SK-N-SH (cell line): Measurements from ENCODE around the gene RIN3. TPM values are rescaled to one million over a fixed set of nuclear protein-coding genes. Genes with fewer than 3 reads are reported as not detected.

ENCODE experiments used
- CTCF ChIA-PET: fragments of 300-600, 350-600 bp; formaldehyde crosslinking; extraction: SDS; loops from one replicate; lab custom pipeline; 2021; lab: Yijun Ruan, JAX
- POLR2A ChIA-PET: fragments of 350-600 bp; sonication (Branson Sonifier 250); formaldehyde crosslinking; extraction: SDS; loops from one replicate; lab custom pipeline; 2020; ENCODE audit warnings: antibody characterized with exemption, inconsistent platforms; lab: Yijun Ruan, JAX
- DNase-seq: peaks from one replicate; pipeline ENCODE4 v3.0.0; 2012
- H2AFZ ChIP-seq: fragments of 200-600 bp; sonication (generic); 2 replicates; pipeline ENCODE4 v1.8.1; 2016; ENCODE audit warnings: antibody characterized with exemption, mild to moderate bottlenecking, low read depth
- H3F3A ChIP-seq: fragments of 200-600 bp; sonication (generic); replicated peaks from 2 replicates; pipeline ENCODE3; 2016; ENCODE audit warnings: antibody characterized with exemption, mild to moderate bottlenecking; ENCODE audit not compliant: insufficient read depth
- H3K27ac ChIP-seq, 2 experiments: fragments of 200-500 bp in 1 of 2; fragments of 200-600 bp in 1 of 2; sonication (Bioruptor generic) in 1 of 2; sonication (generic), shearing (Covaris generic) in 1 of 2; 2 replicates each; pipeline versions ENCODE4 v1.5.1 to v1.6.1; 2014 to 2016; ENCODE audit warnings: low read depth in 2 of 2, inconsistent platforms in 1 of 2, low read length in 1 of 2, mild to moderate bottlenecking in 1 of 2, mixed read lengths in 1 of 2
- H3K27me3 ChIP-seq: fragments of 200-600 bp; sonication (generic), shearing (Covaris generic); 2 replicates; pipeline ENCODE4 v1.6.1; 2016; ENCODE audit warnings: mixed run types; ENCODE audit not compliant: insufficient read depth
- H3K36me3 ChIP-seq, 2 experiments: fragments of 200-500 bp in 1 of 2; fragments of 200-600 bp in 1 of 2; sonication (Bioruptor generic) in 1 of 2; sonication (generic) in 1 of 2; replicated peaks in 1 of 2; 2 replicates each; pipeline versions ENCODE3 to v1.5.1; 2014 to 2016; ENCODE audit warnings: low read length in 1 of 2, mild to moderate bottlenecking in 1 of 2; ENCODE audit not compliant: insufficient read depth in 2 of 2, control insufficient read depth in 1 of 2
- H3K4me1 ChIP-seq, 2 experiments: fragments of 200-500 bp in 1 of 2; fragments of 200-600 bp in 1 of 2; sonication (Bioruptor generic) in 1 of 2; sonication (generic), shearing (Covaris generic) in 1 of 2; 2 replicates each; pipeline versions ENCODE4 v1.5.1 to v1.6.1; 2014 to 2016; ENCODE audit warnings: low read depth in 1 of 2, low read length in 1 of 2, mixed run types in 1 of 2; ENCODE audit not compliant: insufficient read depth in 2 of 2, control insufficient read depth in 1 of 2
- H3K4me2 ChIP-seq: fragments of 200-600 bp; sonication (generic), shearing (Covaris generic); 2 replicates; pipeline ENCODE4 v1.6.1; 2017; ENCODE audit warnings: mixed run types
- H3K4me3 ChIP-seq, 2 experiments: fragments of 200-500 bp in 1 of 2; fragments of 200-600 bp in 1 of 2; sonication (Bioruptor generic) in 1 of 2; sonication (generic), shearing (Covaris generic) in 1 of 2; 2 replicates each; pipeline versions ENCODE4 v1.5.1 to v1.8.1; 2014 to 2016; ENCODE audit warnings: low read depth in 2 of 2, inconsistent platforms in 1 of 2, low read length in 1 of 2, mild to moderate bottlenecking in 1 of 2, mixed read lengths in 1 of 2, moderate library complexity in 1 of 2
- H3K79me2 ChIP-seq: fragments of 200-600 bp; sonication (generic); 2 replicates; pipeline ENCODE4 v1.8.1; 2017; ENCODE audit warnings: mild to moderate bottlenecking; ENCODE audit not compliant: insufficient read depth
- H3K9ac ChIP-seq: fragments of 200-600 bp; sonication (generic); 2 replicates; pipeline ENCODE4 v1.6.1; 2017; ENCODE audit warnings: mixed run types
- H3K9me2 ChIP-seq: fragments of 200-600 bp; sonication (generic); 2 replicates; pipeline ENCODE4 v1.6.1; 2017; ENCODE audit warnings: mixed run types
- H3K9me3 ChIP-seq: fragments of 200-600 bp; sonication (generic); 2 replicates; pipeline ENCODE4 v1.6.1; 2017; ENCODE audit warnings: mixed run types, mild to moderate bottlenecking, moderate library complexity
- H4K20me1 ChIP-seq: fragments of 200-600 bp; sonication (generic); 2 replicates; pipeline ENCODE4 v1.6.1; 2017; ENCODE audit warnings: mild to moderate bottlenecking, mixed run types; ENCODE audit not compliant: insufficient read depth
- CHD2 ChIP-seq: fragments of 150-350 bp; IDR thresholded peaks from 2 replicates; pipeline ENCODE4 v1.6.1; 2018; ENCODE audit warnings: low read length; ENCODE audit not compliant: partially characterized antibody
- ELF1 ChIP-seq: IDR thresholded peaks from 2 replicates; pipeline ENCODE4 v1.4.0; 2012
- FOSL2 ChIP-seq: IDR thresholded peaks from 2 replicates; pipeline ENCODE4 v1.4.0; 2012; ENCODE audit warnings: low read depth, mild to moderate bottlenecking, moderate library complexity, borderline replicate concordance
- FOXJ3 ChIP-seq: sonication (generic); formaldehyde crosslinking; IDR thresholded peaks from 2 replicates; pipeline ENCODE4 v1.5.1; 2020; ENCODE audit warnings: mild to moderate bottlenecking, missing genetic modification reagents
- GABPA ChIP-seq: IDR thresholded peaks from 2 replicates; pipeline ENCODE4 v1.4.0; 2012; ENCODE audit warnings: low read depth, mild to moderate bottlenecking
- JUND ChIP-seq: IDR thresholded peaks from 2 replicates; pipeline ENCODE4 v1.4.0; 2012
- MAX ChIP-seq: IDR thresholded peaks from 2 replicates; pipeline ENCODE4 v1.4.0; 2012; ENCODE audit warnings: low read depth
- MXI1 ChIP-seq: IDR thresholded peaks from 2 replicates; pipeline ENCODE4 v1.6.1; 2012; ENCODE audit warnings: mild to moderate bottlenecking, low read depth, low read length, improper control_type of control experiment
- NFIC ChIP-seq: IDR thresholded peaks from 2 replicates; pipeline ENCODE4 v1.4.0; 2012; ENCODE audit warnings: borderline replicate concordance
- POLR2AphosphoS5 ChIP-seq: IDR thresholded peaks from 2 replicates; pipeline ENCODE4 v1.6.1; 2012; ENCODE audit warnings: low read depth, low read length
- SMC3 ChIP-seq: IDR thresholded peaks from 2 replicates; pipeline ENCODE4 v1.6.1; 2012; ENCODE audit warnings: low read depth, low read length, improper control_type of control experiment
- TAF1 ChIP-seq: IDR thresholded peaks from 2 replicates; pipeline ENCODE4 v1.6.1; 2012; ENCODE audit warnings: low read depth, mild to moderate bottlenecking, low read length, moderate library complexity, borderline replicate concordance
- TCF12 ChIP-seq: IDR thresholded peaks from 2 replicates; pipeline ENCODE4 v1.4.0; 2012
- TEAD4 ChIP-seq: IDR thresholded peaks from 2 replicates; pipeline ENCODE4 v1.4.0; 2012; ENCODE audit warnings: mild to moderate bottlenecking, borderline replicate concordance; ENCODE audit not compliant: insufficient read depth
- USF2 ChIP-seq: fragments of 150-350 bp; IDR thresholded peaks from 2 replicates; pipeline ENCODE4 v1.6.1; 2017; ENCODE audit warnings: antibody characterized with exemption, low read length, low read depth, borderline replicate concordance
- YY1 ChIP-seq: IDR thresholded peaks from 2 replicates; pipeline ENCODE4 v1.4.0; 2012; ENCODE audit warnings: low read depth, mild to moderate bottlenecking
- polyA plus RNA-seq, 3 experiments: library from polyadenylated mRNA; depleted of rRNA; stranded (reverse); fragments of >200 nt; gene quantifications; 2 replicates each; pipeline ENCODE4 v1.2.3, GENCODE V29; 2012
- TF ChIP-seq, protein P1 (sequence below): IDR thresholded peaks from 2 replicates; pipeline ENCODE4 v1.4.0; 2012; ENCODE audit warnings: low read depth, borderline replicate concordance
- TF ChIP-seq, protein P2 (sequence below): IDR thresholded peaks from 2 replicates; pipeline ENCODE4; 2012
- TF ChIP-seq, protein P3 (sequence below): IDR thresholded peaks from 2 replicates; pipeline ENCODE4 v1.6.1; 2012; ENCODE audit warnings: mild to moderate bottlenecking, low read depth, low read length, moderate library complexity

Gene RIN3
- polyA plus RNA-seq, 1 of the 3 experiments (the other 2 are of a cell fraction) = 12.4 TPM

GRCh38 chr14:92633724-92634123 is 120.1 kb downstream of the RIN3 start:
- Histone ChIP-seq H3K4me2 (no peak overlapping the region), H3K4me1 (no peaks in the 10 kb centered on the region; a peak in 1 of 4 replicates), H3F3A (peaks cover 4% of the 10 kb centered on the region), H3K9ac (no peak overlapping the region), H3K4me3 (no peak overlapping the region), H3K9me2 (no peaks in the 10 kb centered on the region), H3K79me2 (no peaks in the 10 kb centered on the region), H3K27me3 (no peaks in the 10 kb centered on the region), H3K36me3 (peaks cover 0 to 3% of the 10 kb centered on the region in 2 experiments), H3K9me3 (no peaks in the 10 kb centered on the region), H2AFZ (no peak overlapping the region), H3K27ac (no peak overlapping the region), H4K20me1 (no peaks in the 10 kb centered on the region)
- POLR2A ChIA-PET = no interaction called here
- DNase-seq = no peak
- TF ChIP-seq MAX (no peak), TCF12 (no peak), NFIC (no peak), POLR2AphosphoS5 (no peak), YY1 (no peak), TEAD4 (no peak), ELF1 (no peak), USF2 (no peak), SMC3 (no peak), GABPA (no peak), FOXJ3 (CRISPR knock-in tag) (no peak), TAF1 (no peak), CHD2 (no peak), FOSL2 (no peak), MXI1 (no peak), JUND (no peak)
- TF ChIP-seq, protein P1, sequence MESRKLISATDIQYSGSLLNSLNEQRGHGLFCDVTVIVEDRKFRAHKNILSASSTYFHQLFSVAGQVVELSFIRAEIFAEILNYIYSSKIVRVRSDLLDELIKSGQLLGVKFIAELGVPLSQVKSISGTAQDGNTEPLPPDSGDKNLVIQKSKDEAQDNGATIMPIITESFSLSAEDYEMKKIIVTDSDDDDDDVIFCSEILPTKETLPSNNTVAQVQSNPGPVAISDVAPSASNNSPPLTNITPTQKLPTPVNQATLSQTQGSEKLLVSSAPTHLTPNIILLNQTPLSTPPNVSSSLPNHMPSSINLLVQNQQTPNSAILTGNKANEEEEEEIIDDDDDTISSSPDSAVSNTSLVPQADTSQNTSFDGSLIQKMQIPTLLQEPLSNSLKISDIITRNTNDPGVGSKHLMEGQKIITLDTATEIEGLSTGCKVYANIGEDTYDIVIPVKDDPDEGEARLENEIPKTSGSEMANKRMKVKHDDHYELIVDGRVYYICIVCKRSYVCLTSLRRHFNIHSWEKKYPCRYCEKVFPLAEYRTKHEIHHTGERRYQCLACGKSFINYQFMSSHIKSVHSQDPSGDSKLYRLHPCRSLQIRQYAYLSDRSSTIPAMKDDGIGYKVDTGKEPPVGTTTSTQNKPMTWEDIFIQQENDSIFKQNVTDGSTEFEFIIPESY = no peak
- TF ChIP-seq, protein P2, sequence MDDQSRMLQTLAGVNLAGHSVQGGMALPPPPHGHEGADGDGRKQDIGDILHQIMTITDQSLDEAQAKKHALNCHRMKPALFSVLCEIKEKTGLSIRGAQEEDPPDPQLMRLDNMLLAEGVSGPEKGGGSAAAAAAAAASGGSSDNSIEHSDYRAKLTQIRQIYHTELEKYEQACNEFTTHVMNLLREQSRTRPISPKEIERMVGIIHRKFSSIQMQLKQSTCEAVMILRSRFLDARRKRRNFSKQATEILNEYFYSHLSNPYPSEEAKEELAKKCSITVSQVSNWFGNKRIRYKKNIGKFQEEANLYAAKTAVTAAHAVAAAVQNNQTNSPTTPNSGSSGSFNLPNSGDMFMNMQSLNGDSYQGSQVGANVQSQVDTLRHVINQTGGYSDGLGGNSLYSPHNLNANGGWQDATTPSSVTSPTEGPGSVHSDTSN = no peak
- TF ChIP-seq, protein P3, sequence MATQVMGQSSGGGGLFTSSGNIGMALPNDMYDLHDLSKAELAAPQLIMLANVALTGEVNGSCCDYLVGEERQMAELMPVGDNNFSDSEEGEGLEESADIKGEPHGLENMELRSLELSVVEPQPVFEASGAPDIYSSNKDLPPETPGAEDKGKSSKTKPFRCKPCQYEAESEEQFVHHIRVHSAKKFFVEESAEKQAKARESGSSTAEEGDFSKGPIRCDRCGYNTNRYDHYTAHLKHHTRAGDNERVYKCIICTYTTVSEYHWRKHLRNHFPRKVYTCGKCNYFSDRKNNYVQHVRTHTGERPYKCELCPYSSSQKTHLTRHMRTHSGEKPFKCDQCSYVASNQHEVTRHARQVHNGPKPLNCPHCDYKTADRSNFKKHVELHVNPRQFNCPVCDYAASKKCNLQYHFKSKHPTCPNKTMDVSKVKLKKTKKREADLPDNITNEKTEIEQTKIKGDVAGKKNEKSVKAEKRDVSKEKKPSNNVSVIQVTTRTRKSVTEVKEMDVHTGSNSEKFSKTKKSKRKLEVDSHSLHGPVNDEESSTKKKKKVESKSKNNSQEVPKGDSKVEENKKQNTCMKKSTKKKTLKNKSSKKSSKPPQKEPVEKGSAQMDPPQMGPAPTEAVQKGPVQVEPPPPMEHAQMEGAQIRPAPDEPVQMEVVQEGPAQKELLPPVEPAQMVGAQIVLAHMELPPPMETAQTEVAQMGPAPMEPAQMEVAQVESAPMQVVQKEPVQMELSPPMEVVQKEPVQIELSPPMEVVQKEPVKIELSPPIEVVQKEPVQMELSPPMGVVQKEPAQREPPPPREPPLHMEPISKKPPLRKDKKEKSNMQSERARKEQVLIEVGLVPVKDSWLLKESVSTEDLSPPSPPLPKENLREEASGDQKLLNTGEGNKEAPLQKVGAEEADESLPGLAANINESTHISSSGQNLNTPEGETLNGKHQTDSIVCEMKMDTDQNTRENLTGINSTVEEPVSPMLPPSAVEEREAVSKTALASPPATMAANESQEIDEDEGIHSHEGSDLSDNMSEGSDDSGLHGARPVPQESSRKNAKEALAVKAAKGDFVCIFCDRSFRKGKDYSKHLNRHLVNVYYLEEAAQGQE = no peak
- CTCF ChIA-PET = interaction anchor here (0.6 kb wide), 1 partner anchor 17 kb away, joined by 3 read pairs; no protein-coding TSS in a partner anchor
